IMR-90 (cell line): ENCODE results near the gene TIAM1.

ENCODE experiments used
- CEBPB ChIP-seq: IDR thresholded peaks from 2 replicates; pipeline ENCODE4 v1.6.1; 2012; ENCODE audit warnings: low read depth, low read length, improper control_type of control experiment
- NFE2L2 ChIP-seq: fragments of 150-350 bp; IDR thresholded peaks from 2 replicates; pipeline ENCODE4 v1.6.1; 2016; ENCODE audit warnings: low read depth, mild to moderate bottlenecking, low read length
- POLR2A ChIP-seq: IDR thresholded peaks from 2 replicates; pipeline ENCODE4 v1.6.1; 2012; ENCODE audit warnings: mild to moderate bottlenecking, low read depth, low read length
- RAD21 ChIP-seq: IDR thresholded peaks from 2 replicates; pipeline ENCODE4 v1.6.1; 2012; ENCODE audit warnings: low read length, improper control_type of control experiment
- TF ChIP-seq, protein P1 (sequence below): conservative IDR thresholded peaks from 2 replicates; pipeline ENCODE4 v1.5.1; 2012; ENCODE audit warnings: mild to moderate bottlenecking, low read depth, low read length, improper control_type of control experiment

- TF ChIP-seq RAD21 (no peak), CEBPB (no peak), POLR2A (no peak), NFE2L2 (no peak)
- TF ChIP-seq, protein P1, sequence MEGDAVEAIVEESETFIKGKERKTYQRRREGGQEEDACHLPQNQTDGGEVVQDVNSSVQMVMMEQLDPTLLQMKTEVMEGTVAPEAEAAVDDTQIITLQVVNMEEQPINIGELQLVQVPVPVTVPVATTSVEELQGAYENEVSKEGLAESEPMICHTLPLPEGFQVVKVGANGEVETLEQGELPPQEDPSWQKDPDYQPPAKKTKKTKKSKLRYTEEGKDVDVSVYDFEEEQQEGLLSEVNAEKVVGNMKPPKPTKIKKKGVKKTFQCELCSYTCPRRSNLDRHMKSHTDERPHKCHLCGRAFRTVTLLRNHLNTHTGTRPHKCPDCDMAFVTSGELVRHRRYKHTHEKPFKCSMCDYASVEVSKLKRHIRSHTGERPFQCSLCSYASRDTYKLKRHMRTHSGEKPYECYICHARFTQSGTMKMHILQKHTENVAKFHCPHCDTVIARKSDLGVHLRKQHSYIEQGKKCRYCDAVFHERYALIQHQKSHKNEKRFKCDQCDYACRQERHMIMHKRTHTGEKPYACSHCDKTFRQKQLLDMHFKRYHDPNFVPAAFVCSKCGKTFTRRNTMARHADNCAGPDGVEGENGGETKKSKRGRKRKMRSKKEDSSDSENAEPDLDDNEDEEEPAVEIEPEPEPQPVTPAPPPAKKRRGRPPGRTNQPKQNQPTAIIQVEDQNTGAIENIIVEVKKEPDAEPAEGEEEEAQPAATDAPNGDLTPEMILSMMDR = no peak
Observed at GRCh38 chr21:31345136-31345535, 1.1 kb upstream of the TIAM1 start.
